GM21526 (cell line): ENCODE results near the gene EFHD2.
"Not testable (repeated sequence)": the region's sequence is repeated elsewhere in the genome, so short reads cannot be mapped to it uniquely, and the experiment has no call there.

Source experiments
- ATAC-seq: cut with Tn5 transposase; IDR thresholded peaks from one replicate; pipeline ENCODE4 v1.9.1; 2021; ENCODE audit warnings: moderate library complexity; ENCODE audit not compliant: unreplicated experiment, low FRiP score

EFHD2 gene

GRCh38 chr1:15471067-15471466, 61.4 kb downstream of the EFHD2 start:
- ATAC-seq, result not testable (repeated sequence)

- ATAC-seq, result not testable (repeated sequence)
Observed at GRCh38 chr1:15471723-15472122, 62.0 kb downstream of the EFHD2 start.

GRCh38 chr1:15472587-15472986, 62.9 kb downstream of the EFHD2 start:
- no peak for ATAC-seq

DNA sequence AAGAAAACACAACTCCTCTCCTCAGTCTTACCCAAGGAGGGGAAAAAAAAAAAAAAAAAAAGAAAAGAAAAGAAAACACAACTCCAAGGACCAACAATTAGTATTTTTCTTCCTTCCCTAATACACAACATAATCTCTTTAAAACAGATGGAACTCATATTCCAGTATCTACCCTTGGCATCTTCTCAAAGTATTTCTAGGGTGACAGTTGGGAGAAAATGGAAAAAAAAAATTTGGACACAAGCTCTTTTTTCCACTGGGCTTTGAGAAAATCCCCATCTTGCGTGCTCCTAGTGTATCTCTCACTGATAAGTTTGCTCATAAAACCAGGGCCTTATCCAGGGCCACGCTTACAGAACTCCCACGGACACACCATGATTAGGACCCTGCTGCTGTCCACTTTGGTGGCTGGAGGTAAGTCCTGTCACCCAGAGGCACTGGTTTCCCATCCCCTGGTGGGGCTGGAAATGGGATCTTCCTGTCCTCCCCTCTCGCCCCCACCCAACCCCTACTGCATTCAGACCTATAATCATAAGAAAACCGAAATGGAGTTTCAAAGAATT, 66.1 kb downstream of the EFHD2 start, which contains the start of gene CELA2B:
Gene CELA2B, plus strand, starts transcription at position 353 of the 563 bp plus-strand sequence. Its CDS starts 22 bp downstream, at position 375.
- no peak for ATAC-seq

DNA sequence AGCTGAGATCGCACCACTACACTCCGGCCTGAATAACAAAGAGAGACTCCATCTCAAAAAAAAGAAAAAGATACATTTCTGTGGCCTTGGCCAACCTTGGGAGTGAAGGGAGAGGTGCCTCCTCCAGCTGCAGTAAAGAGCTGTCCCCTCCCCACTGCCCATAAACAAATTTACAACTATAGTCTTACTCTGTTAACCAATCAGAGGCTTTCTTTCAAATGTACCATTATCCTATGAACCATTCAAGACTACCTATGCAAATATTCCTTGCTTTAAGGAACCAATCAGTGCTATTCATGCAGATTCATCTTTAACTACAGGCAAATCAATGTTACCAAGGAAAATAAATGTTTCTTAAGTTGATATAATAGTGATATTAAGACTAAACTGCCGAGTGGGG, 67.2 kb downstream of the EFHD2 start:
- ATAC-seq, result no peak

DNA sequence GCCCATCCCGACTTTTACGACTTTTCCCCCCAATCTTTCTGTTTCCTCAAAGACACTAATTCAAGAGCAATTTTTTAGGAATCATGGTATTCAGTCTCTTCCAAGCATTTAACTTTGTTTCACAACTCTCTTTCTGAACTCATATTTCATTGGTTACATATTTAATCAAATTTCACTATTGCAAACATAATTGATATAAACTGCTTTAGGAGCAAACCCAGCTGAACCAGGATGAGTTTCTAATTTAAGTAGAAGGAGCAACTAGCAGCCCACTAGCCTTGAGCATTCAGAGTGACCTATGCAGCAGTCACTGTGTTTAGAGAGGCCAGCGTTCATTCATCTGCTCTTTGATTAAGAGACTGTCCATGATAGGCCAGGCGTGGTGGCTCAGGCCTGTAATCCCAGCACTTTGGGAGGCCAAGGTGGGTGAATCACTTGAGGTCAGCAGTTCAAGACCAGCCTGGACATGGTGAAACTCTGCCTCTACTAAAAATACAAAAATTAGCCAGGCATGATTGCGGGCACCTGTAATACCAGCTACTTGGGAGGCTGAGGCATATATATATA, 68.0 kb downstream of the EFHD2 start:
- no peak for ATAC-seq
